A549 (cell line): ENCODE data around the gene GXYLT1.

Source experiments
- CHD2 ChIP-seq: fragments of 150-350 bp; IDR thresholded peaks from 2 replicates; pipeline ENCODE4 v1.6.1; 2014; ENCODE audit warnings: low read length; ENCODE audit not compliant: partially characterized antibody
- CHD4 ChIP-seq: fragments of 200-600 bp; sonication (generic); IDR thresholded peaks from 2 replicates; pipeline ENCODE4 v1.6.1; 2016; ENCODE audit warnings: antibody characterized with exemption, mild to moderate bottlenecking, borderline replicate concordance
- EP300 ChIP-seq, 2 experiments: fragments of >200 bp; sonication (Bioruptor Twin); formaldehyde crosslinking; IDR thresholded peaks; 2 replicates in 1 of 2; 3 replicates in 1 of 2; pipeline ENCODE4 v1.6.1; 2016 to 2017
- KDM5A ChIP-seq: fragments of 200-600 bp; sonication (generic); IDR thresholded peaks from 2 replicates; pipeline ENCODE4 v1.6.1; 2016; ENCODE audit warnings: antibody characterized with exemption, mild to moderate bottlenecking
- MAZ ChIP-seq: fragments of 150-350 bp; IDR thresholded peaks from 2 replicates; pipeline ENCODE4 v1.6.1; 2014; ENCODE audit warnings: antibody characterized with exemption, low read depth, low read length, borderline replicate concordance
- NR3C1 ChIP-seq: fragments of >200 bp; sonication (Bioruptor Twin); formaldehyde crosslinking; IDR thresholded peaks from 3 replicates; pipeline ENCODE4 v1.6.1; 2017
- POLR2A ChIP-seq: IDR thresholded peaks from 2 replicates; pipeline ENCODE4 v1.6.1; 2012; ENCODE audit warnings: mild to moderate bottlenecking, low read length
- RCOR1 ChIP-seq: fragments of 150-350 bp; IDR thresholded peaks from 2 replicates; pipeline ENCODE4 v1.6.1; 2014; ENCODE audit warnings: antibody characterized with exemption, low read length, low read depth
- RFX5 ChIP-seq: fragments of 450-650 bp; IDR thresholded peaks from 2 replicates; pipeline ENCODE4 v1.7.1; 2014; ENCODE audit warnings: antibody characterized with exemption, mild to moderate bottlenecking, moderate library complexity
- SMC3 ChIP-seq: fragments of >200 bp; sonication (Bioruptor Twin); formaldehyde crosslinking; IDR thresholded peaks from 3 replicates; pipeline ENCODE4 v1.6.1; 2018; ENCODE audit warnings: inconsistent platforms
- ZNF302 ChIP-seq: fragments of 250-450 bp; sonication (Bioruptor Pico); IDR thresholded peaks from 2 replicates; pipeline ENCODE4 v1.9.0; 2021; ENCODE audit warnings: inconsistent platforms, mild to moderate bottlenecking, moderate library complexity
- TF ChIP-seq, protein P1 (sequence below): fragments of >200 bp; sonication (Bioruptor Twin); formaldehyde crosslinking; IDR thresholded peaks from 3 replicates; pipeline ENCODE4 v1.5.1; 2016
- TF ChIP-seq, protein P2 (sequence below): IDR thresholded peaks from 2 replicates; pipeline ENCODE4 v1.6.1; 2012
- TF ChIP-seq, protein P3 (sequence below): fragments of >200 bp; sonication (Bioruptor Twin); formaldehyde crosslinking; IDR thresholded peaks from 3 replicates; pipeline ENCODE4 v1.6.1; 2016

DNA sequence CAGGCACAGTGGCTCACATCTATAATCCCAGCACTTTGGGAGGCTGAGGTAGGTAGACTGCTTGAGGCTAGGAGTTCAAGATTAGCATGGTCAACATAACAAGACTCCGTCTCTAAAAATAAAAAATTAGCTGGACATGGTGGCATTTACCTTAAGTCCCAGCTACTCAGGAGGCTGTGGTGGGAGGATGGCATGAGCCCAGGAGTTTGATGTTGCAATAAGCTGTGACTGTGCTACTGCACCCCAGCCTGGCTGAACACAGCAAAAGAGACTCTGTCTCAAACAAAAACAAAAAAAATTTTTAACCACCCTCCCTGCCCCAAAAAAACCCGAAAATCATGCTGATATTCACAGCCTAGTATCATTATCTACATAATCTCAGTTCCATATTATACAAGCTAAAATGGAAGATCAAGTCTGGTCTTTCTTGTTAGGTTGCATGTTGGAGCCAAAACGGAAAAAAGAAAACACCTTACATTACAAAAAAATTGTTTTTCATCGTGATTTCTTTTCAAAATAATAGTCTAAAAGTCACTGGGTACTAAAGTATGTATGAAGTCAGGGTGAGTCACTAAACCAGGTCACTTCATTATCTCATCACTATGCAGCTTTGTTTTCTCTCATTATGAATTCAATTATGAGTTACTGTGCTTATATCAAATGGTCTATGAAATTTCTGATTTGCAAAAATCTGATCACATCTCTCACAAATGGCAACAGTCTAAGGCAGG, 13.8 kb downstream of the GXYLT1 start:
- TF ChIP-seq, protein P1, sequence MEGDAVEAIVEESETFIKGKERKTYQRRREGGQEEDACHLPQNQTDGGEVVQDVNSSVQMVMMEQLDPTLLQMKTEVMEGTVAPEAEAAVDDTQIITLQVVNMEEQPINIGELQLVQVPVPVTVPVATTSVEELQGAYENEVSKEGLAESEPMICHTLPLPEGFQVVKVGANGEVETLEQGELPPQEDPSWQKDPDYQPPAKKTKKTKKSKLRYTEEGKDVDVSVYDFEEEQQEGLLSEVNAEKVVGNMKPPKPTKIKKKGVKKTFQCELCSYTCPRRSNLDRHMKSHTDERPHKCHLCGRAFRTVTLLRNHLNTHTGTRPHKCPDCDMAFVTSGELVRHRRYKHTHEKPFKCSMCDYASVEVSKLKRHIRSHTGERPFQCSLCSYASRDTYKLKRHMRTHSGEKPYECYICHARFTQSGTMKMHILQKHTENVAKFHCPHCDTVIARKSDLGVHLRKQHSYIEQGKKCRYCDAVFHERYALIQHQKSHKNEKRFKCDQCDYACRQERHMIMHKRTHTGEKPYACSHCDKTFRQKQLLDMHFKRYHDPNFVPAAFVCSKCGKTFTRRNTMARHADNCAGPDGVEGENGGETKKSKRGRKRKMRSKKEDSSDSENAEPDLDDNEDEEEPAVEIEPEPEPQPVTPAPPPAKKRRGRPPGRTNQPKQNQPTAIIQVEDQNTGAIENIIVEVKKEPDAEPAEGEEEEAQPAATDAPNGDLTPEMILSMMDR, result no peak
- TF ChIP-seq, protein P2, sequence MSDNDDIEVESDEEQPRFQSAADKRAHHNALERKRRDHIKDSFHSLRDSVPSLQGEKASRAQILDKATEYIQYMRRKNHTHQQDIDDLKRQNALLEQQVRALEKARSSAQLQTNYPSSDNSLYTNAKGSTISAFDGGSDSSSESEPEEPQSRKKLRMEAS, result no peak
- no peak for TF ChIP-seq RCOR1
- TF ChIP-seq POLR2A, result no peak
- no peak for TF ChIP-seq MAZ
- no peak for TF ChIP-seq NR3C1
- no peak for TF ChIP-seq CHD4
- TF ChIP-seq RFX5, result no peak
- TF ChIP-seq ZNF302 (CRISPR knock-in tag), result no peak
- no peak for TF ChIP-seq KDM5A
- no peak for TF ChIP-seq SMC3
- TF ChIP-seq EP300 (IDR thresholded peaks at IDR 0.05), result no peak
- TF ChIP-seq, protein P3, sequence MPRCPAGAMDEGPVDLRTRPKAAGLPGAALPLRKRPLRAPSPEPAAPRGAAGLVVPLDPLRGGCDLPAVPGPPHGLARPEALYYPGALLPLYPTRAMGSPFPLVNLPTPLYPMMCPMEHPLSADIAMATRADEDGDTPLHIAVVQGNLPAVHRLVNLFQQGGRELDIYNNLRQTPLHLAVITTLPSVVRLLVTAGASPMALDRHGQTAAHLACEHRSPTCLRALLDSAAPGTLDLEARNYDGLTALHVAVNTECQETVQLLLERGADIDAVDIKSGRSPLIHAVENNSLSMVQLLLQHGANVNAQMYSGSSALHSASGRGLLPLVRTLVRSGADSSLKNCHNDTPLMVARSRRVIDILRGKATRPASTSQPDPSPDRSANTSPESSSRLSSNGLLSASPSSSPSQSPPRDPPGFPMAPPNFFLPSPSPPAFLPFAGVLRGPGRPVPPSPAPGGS, result no peak
- TF ChIP-seq CHD2, result no peak
